CD14-positive monocyte (primary cell): Measurements from ENCODE around the gene SLC51A. TPM values are rescaled to one million over a fixed set of nuclear protein-coding genes. Genes with fewer than 3 reads are reported as not detected.

Source experiments
- DNase-seq, 3 donors: peaks; one replicate each; pipeline ENCODE4 v3.0.0-alpha.2; 2011 to 2022
- H2AFZ ChIP-seq: 2 replicates; pipeline ENCODE4 v1.6.0; 2012; ENCODE audit warnings: mild to moderate bottlenecking, low read depth, low read length, inconsistent platforms; ENCODE audit not compliant: insufficient read depth, poor library complexity, severe bottlenecking
- H3K27ac ChIP-seq, 2 donors: 1 replicate in 1 of 2; 2 replicates in 1 of 2; pipeline ENCODE4 v1.5.1; 2012 to 2013; ENCODE audit warnings: low read length in 2 of 2, control low read depth in 1 of 2, inconsistent platforms in 1 of 2, low read depth in 1 of 2, mild to moderate bottlenecking in 1 of 2
- H3K27me3 ChIP-seq, 2 donors: one replicate each; pipeline versions ENCODE4 v1.6.0 to v1.6.1; 2011 to 2013; ENCODE audit warnings: low read length in 2 of 2; ENCODE audit not compliant: control insufficient read depth in 2 of 2, insufficient read depth in 2 of 2
- H3K36me3 ChIP-seq, 2 donors: replicated peaks in 1 of 2; 1 replicate in 1 of 2; 2 replicates in 1 of 2; pipeline versions ENCODE4 v1.5.1 to v1.6.1; 2012 to 2013; ENCODE audit warnings: low read length in 2 of 2, control low read depth in 1 of 2, inconsistent platforms in 1 of 2, mild to moderate bottlenecking in 1 of 2; ENCODE audit not compliant: insufficient read depth in 2 of 2, control insufficient read depth in 1 of 2
- H3K4me1 ChIP-seq, 2 donors: 1 replicate in 1 of 2; 2 replicates in 1 of 2; pipeline versions ENCODE4 v1.5.1 to v1.6.1; 2012 to 2013; ENCODE audit warnings: low read length in 2 of 2, control low read depth in 1 of 2, inconsistent platforms in 1 of 2, mild to moderate bottlenecking in 1 of 2, moderate library complexity in 1 of 2; ENCODE audit not compliant: insufficient read depth in 2 of 2, control insufficient read depth in 1 of 2
- H3K4me2 ChIP-seq: replicated peaks from 2 replicates; pipeline ENCODE3; 2012; ENCODE audit warnings: low read length, moderate library complexity, mild to moderate bottlenecking; ENCODE audit not compliant: poor library complexity, severe bottlenecking; ENCODE audit errors: extremely low read depth
- H3K4me3 ChIP-seq, 3 experiments: fragments of 200-600 bp in 1 of 3; sonication (generic) in 1 of 3; replicated peaks in 1 of 3; 1 replicate in 2 of 3; 2 replicates in 1 of 3; pipeline ENCODE4 v1.5.1; 2011 to 2013; ENCODE audit warnings: low read length in 3 of 3, mild to moderate bottlenecking in 3 of 3, control low read depth in 2 of 3, low read depth in 2 of 3, inconsistent platforms in 1 of 3, moderate library complexity in 1 of 3
- H3K79me2 ChIP-seq: 2 replicates; pipeline ENCODE4 v1.6.0; 2012; ENCODE audit warnings: mild to moderate bottlenecking, control low read depth, inconsistent platforms, low read length, moderate library complexity; ENCODE audit not compliant: insufficient read depth
- H3K9ac ChIP-seq: 2 replicates; pipeline ENCODE4 v1.6.0; 2017; ENCODE audit warnings: low read length, mild to moderate bottlenecking; ENCODE audit not compliant: insufficient read depth, poor library complexity, severe bottlenecking
- H3K9me3 ChIP-seq, 2 donors: replicated peaks in 1 of 2; 1 replicate in 1 of 2; 2 replicates in 1 of 2; pipeline versions ENCODE4 v1.5.1 to v1.6.1; 2012 to 2013; ENCODE audit warnings: low read length in 2 of 2, control low read depth in 1 of 2; ENCODE audit not compliant: control insufficient read depth in 1 of 2, insufficient read depth in 1 of 2
- H4K20me1 ChIP-seq: 2 replicates; pipeline ENCODE4 v1.6.0; 2012; ENCODE audit warnings: mild to moderate bottlenecking, low read length, control low read depth, moderate library complexity; ENCODE audit not compliant: insufficient read depth
- H3K27ac Mint-ChIP-seq, 7 donors: one replicate each; pipeline ENCODE4 v1.8.0; 2020; ENCODE audit warnings: mild to moderate bottlenecking in 7 of 7, mixed read lengths in 7 of 7, moderate library complexity in 6 of 7, inconsistent platforms in 2 of 7
- H3K27me3 Mint-ChIP-seq, 3 donors: one replicate each; pipeline ENCODE4 v1.8.0; 2021 to 2022; ENCODE audit warnings: low read depth in 3 of 3, mild to moderate bottlenecking in 3 of 3, mixed read lengths in 3 of 3, moderate library complexity in 3 of 3, inconsistent platforms in 1 of 3
- H3K36me3 Mint-ChIP-seq, 2 donors: one replicate each; pipeline ENCODE4 v1.8.0; 2020; ENCODE audit warnings: mixed read lengths in 2 of 2, inconsistent platforms in 1 of 2, mild to moderate bottlenecking in 1 of 2
- H3K4me1 Mint-ChIP-seq: one replicate; pipeline ENCODE4 v1.8.0; 2020; ENCODE audit warnings: mild to moderate bottlenecking, mixed read lengths
- H3K4me3 Mint-ChIP-seq, 2 donors: one replicate each; pipeline ENCODE4 v1.8.0; 2020; ENCODE audit warnings: mild to moderate bottlenecking in 2 of 2, mixed read lengths in 2 of 2, moderate library complexity in 1 of 2
- H3K9me3 Mint-ChIP-seq, 7 donors: one replicate each; pipeline ENCODE4 v1.8.0; 2020 to 2022; ENCODE audit warnings: mixed read lengths in 7 of 7, mild to moderate bottlenecking in 6 of 7, moderate library complexity in 6 of 7, inconsistent platforms in 2 of 7
- WGBS: methylation state at CpG from one replicate; pipeline ENCODE4 v1.1.5; 2013; ENCODE audit warnings: missing lambda C conversion rate; ENCODE audit not compliant: insufficient coverage; 5-methylcytosine and 5-hydroxymethylcytosine counted together
- intact Hi-C, 2 donors: fragments of 100-400 bp; cut with micrococcal nuclease; formaldehyde crosslinking; loops; one replicate each; pipeline versions ENCODE4 v1.15.0 to v1.15.1; 2023
- polyA plus RNA-seq, 3 donors: library from polyadenylated mRNA; depleted of rRNA in 1 of 3; unstranded in 2 of 3; stranded (reverse) in 1 of 3; fragments of 300-500 nt in 2 of 3; fragments of >200 nt in 1 of 3; fragmentation: Illumina TruSeq in 2 of 3; gene quantifications; 1 replicate in 2 of 3; 2 replicates in 1 of 3; pipeline ENCODE4 v1.2.3, GENCODE V29; 2012 to 2021
- TF ChIP-seq, protein P1 (sequence below): fragments of 200-600 bp; IDR thresholded peaks from one replicate; pipeline ENCODE4 v1.8.0; 2022; ENCODE audit warnings: antibody characterized with exemption, mild to moderate bottlenecking

SLC51A gene
- polyA plus RNA-seq, 3 donors = 0.27 to 1.1 (median 0.37) TPM

DNA sequence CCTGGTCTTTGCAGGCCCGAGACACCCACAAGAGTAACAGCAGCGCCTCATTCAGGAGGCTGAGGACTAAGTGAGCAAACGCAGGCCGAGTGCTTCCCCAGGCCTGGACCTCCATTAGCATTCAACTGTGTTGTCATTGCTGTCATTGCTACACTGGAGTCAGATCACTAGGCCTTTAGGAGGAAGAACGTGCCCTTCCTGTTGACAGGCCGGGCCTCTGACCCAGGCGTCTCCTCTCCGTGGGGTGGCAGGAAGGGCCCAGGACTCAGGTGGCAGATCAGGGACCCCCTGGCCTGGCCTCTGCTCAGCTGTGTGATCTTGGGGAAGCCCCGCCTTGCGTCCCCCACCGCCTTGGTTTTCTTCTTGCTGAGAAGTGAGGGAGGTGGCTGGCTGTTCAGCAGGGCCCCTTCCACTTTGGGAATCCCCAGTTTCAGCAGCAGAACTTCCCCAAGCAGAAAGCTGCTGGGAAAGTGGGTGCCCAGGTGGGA, 24.3 kb upstream of the SLC51A start:
- Mint-ChIP-seq H3K27ac (peak overlapping the region; percentile 98 to 100 (median 99)), H3K4me3 (peak overlapping the region; percentile 65 to 72), H3K36me3 (peaks cover 0 to 4% of the 10 kb centered on the region in 2 donors), H3K4me1 (peaks cover 54% of the 10 kb centered on the region), H3K27me3 (peaks cover 0 to 4% (median 2%) of the 10 kb centered on the region in 3 donors), H3K9me3 (no peaks in the 10 kb centered on the region)
- Histone ChIP-seq H3K27me3 (no peaks in the 10 kb centered on the region), H3K4me1 (peaks cover 51 to 61% of the 10 kb centered on the region in 2 donors), H3K4me3 (peak overlapping the region in 1 of 3 experiments; percentile 7), H2AFZ (peak overlapping the region; percentile 84), H3K9me3 (no peaks in the 10 kb centered on the region), H3K27ac (peak overlapping the region; percentile 96 to 99), H3K9ac (peak overlapping the region; percentile 77), H3K36me3 (no peaks in the 10 kb centered on the region), H3K4me2 (no peak overlapping the region), H3K79me2 (no peaks in the 10 kb centered on the region), H4K20me1 (no peaks in the 10 kb centered on the region)
- TF ChIP-seq, protein P1, sequence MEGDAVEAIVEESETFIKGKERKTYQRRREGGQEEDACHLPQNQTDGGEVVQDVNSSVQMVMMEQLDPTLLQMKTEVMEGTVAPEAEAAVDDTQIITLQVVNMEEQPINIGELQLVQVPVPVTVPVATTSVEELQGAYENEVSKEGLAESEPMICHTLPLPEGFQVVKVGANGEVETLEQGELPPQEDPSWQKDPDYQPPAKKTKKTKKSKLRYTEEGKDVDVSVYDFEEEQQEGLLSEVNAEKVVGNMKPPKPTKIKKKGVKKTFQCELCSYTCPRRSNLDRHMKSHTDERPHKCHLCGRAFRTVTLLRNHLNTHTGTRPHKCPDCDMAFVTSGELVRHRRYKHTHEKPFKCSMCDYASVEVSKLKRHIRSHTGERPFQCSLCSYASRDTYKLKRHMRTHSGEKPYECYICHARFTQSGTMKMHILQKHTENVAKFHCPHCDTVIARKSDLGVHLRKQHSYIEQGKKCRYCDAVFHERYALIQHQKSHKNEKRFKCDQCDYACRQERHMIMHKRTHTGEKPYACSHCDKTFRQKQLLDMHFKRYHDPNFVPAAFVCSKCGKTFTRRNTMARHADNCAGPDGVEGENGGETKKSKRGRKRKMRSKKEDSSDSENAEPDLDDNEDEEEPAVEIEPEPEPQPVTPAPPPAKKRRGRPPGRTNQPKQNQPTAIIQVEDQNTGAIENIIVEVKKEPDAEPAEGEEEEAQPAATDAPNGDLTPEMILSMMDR = no peak
- DNase-seq = peak; percentile 81 to 91 (median 87)
- WGBS = 19% methylated on average over 8 of the region's 11 CpGs
- intact Hi-C loops = loop anchor here (2.0 to 5.0 kb wide), 3 partner anchors 13 to 40 kb away; no protein-coding TSS in a partner anchor

DNA sequence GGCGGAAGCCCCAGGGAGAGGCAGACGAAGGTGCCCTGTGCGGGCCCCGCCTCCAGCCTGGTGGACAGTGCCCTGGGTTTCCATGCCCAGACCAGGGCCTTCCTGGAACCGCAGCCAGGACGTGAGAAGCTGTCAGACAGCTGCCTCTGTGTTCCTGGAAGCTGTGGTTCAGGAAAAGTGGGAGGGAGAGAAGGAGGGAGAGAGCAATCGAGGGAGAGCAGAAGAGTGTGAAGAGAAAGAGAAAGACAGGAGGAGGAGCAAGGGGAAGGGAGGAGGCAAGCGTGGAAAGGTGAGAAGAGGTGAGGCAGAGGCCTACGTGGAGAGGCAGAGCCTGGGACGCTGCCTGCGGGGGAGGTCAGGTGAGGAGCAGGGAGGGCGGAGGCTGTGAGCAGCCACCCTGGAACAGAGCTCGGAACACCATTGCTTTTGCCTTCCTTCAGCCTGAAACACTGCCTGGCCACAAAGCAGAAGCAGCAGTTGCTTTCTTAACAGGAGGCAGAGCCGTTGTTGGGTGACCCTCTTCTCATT, 23.7 kb upstream of the SLC51A start:
- peak overlapping the region; percentile 33 for H3K4me2 ChIP-seq
- TF ChIP-seq, protein P1 = no peak
- DNase-seq = peak; percentile 42 to 48 (median 46)

More for the DNA sequence above, 23.7 kb upstream of the SLC51A start:
- H3K79me2 ChIP-seq = no peaks in the 10 kb centered on the region
- H3K36me3 Mint-ChIP-seq = peaks cover 0 to 4% of the 10 kb centered on the region in 2 donors
- peak overlapping the region; percentile 77 for H3K9ac ChIP-seq
- no peaks in the 10 kb centered on the region for H3K27me3 ChIP-seq
- H3K9me3 Mint-ChIP-seq = no peaks in the 10 kb centered on the region
- peaks cover 0 to 4% (median 2%) of the 10 kb centered on the region in 3 donors for H3K27me3 Mint-ChIP-seq
- WGBS = 19% methylated on average over 12 of the region's 14 CpGs
- peak overlapping the region; percentile 84 for H2AFZ ChIP-seq
- intact Hi-C loops = loop anchor here (2.0 to 5.0 kb wide), 3 partner anchors 14 to 40 kb away; no protein-coding TSS in a partner anchor
- peak overlapping the region; percentile 98 to 100 (median 99) for H3K27ac Mint-ChIP-seq
- peak overlapping the region in 1 of 3 experiments; percentile 7 for H3K4me3 ChIP-seq
- H3K36me3 ChIP-seq = no peaks in the 10 kb centered on the region
- no peaks in the 10 kb centered on the region for H4K20me1 ChIP-seq
- peak overlapping the region; percentile 65 to 72 for H3K4me3 Mint-ChIP-seq
- peaks cover 46 to 56% of the 10 kb centered on the region in 2 donors for H3K4me1 ChIP-seq
- peaks cover 51% of the 10 kb centered on the region for H3K4me1 Mint-ChIP-seq
- no peaks in the 10 kb centered on the region for H3K9me3 ChIP-seq
- H3K27ac ChIP-seq = peak overlapping the region; percentile 96 to 99
